ENCODE results near the gene ITPKA. TPM values are rescaled to one million over a fixed set of nuclear protein-coding genes. Genes with fewer than 3 reads are reported as not detected.

ITPKA gene
- total RNA-seq, 1 experiment from 2014 or later, result 16.2 TPM

- Histone ChIP-seq H3K4me1 (no peaks in the 10 kb centered on the region), H3K27me3 (replicated peaks; ENCODE audit: control insufficient read depth, insufficient read depth, low read length) (no peaks in the 10 kb centered on the region), H3K9me3 (no peaks in the 10 kb centered on the region), H3K36me3 (ENCODE audit: control insufficient read depth, insufficient read depth, low read length) (peaks cover 2% of the 10 kb centered on the region; the same call in 1 of the 2 replicates), H3K4me3 (ENCODE audit: low read depth, low read length) (no peak overlapping the region)
- no peak for TF ChIP-seq CTCF (IDR thresholded peaks at IDR 0.05; ENCODE audit: insufficient read depth in 1 of 2, low read depth in 1 of 2, low read length in 1 of 2, severe bottlenecking in 1 of 2, unreplicated experiment in 1 of 2)
- DNase-seq, result no peak
- Mint-ChIP-seq H3K4me3 (ENCODE audit: unreplicated experiment) (no peak overlapping the region), H3K36me3 (ENCODE audit: insufficient read depth, unreplicated experiment) (peaks cover 22% of the 10 kb centered on the region), H3K27me3 (ENCODE audit: insufficient read depth, unreplicated experiment) (no peaks in the 10 kb centered on the region), H3K27ac (ENCODE audit: unreplicated experiment) (no peak overlapping the region), H3K4me1 (ENCODE audit: low read depth, unreplicated experiment) (no peaks in the 10 kb centered on the region), H3K9me3 (ENCODE audit: unreplicated experiment) (no peaks in the 10 kb centered on the region)
- no TSS peak for BruUV-seq (replicated peaks)
- intact Hi-C loops (cut with micrococcal nuclease; ENCODE audit: unreplicated experiment), result no loop called here
- ChIA-PET POLR2A (interaction anchor here (0.6 kb wide), 1 partner anchor 28 kb away, joined by 3 read pairs; no protein-coding TSS in a partner anchor), CTCF (no interaction called here)
Measured at GRCh38 chr15:41523097-41523496, 29.4 kb downstream of the ITPKA start.

DNA sequence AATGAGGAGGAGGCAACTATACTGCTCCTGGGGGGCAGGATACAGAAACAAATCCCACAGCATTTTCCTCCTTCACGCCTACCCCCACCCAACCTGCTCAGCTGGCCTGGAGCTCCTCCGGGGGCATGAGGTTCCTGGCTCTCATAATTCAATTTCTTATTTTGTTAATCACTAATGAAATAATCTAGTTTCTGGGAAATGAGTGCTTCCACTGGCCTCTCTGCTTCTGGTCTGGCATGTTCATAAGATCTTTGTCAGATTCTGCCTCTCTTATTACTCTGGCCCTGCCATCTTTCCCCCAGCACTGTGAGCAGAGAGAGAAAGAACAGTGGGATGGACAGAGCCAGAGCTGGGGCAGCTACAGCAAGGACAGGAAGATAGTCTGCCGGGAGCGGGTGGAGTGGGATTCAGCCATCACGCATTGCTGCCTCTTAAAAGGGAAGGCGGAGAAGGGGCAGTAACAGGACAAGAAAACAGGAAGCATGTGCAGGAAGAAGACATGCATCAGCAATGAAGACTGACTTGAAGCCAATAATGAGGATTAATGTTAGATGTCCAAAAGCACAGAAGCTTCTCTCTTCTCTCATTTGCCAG lies 36.8 kb downstream of the ITPKA start:
- ChIA-PET POLR2A (no interaction called here), CTCF (no interaction called here)
- no peaks in the 10 kb centered on the region for H3K9me3 Mint-ChIP-seq (ENCODE audit: unreplicated experiment)
- no peak overlapping the region for H3K4me3 Mint-ChIP-seq (ENCODE audit: unreplicated experiment)
- intact Hi-C loops (cut with micrococcal nuclease; ENCODE audit: unreplicated experiment), result no loop called here
- peaks cover 54% of the 10 kb centered on the region for H3K36me3 Mint-ChIP-seq (ENCODE audit: insufficient read depth, unreplicated experiment)
- no TSS peak for BruUV-seq (replicated peaks)
- H3K27me3 ChIP-seq (replicated peaks; ENCODE audit: control insufficient read depth, insufficient read depth, low read length), result no peaks in the 10 kb centered on the region
- H3K27me3 Mint-ChIP-seq (ENCODE audit: insufficient read depth, unreplicated experiment), result no peaks in the 10 kb centered on the region
- no peaks in the 10 kb centered on the region for H3K4me1 Mint-ChIP-seq (ENCODE audit: low read depth, unreplicated experiment)
- peaks cover 2% of the 10 kb centered on the region for H3K36me3 ChIP-seq (ENCODE audit: control insufficient read depth, insufficient read depth, low read length)
- H3K9me3 ChIP-seq, result no peaks in the 10 kb centered on the region
- no peak overlapping the region for H3K27ac Mint-ChIP-seq (ENCODE audit: unreplicated experiment)
- no peak overlapping the region for H3K4me3 ChIP-seq (ENCODE audit: low read depth, low read length)
- TF ChIP-seq CTCF (IDR thresholded peaks at IDR 0.05; ENCODE audit: insufficient read depth in 1 of 2, low read depth in 1 of 2, low read length in 1 of 2, severe bottlenecking in 1 of 2, unreplicated experiment in 1 of 2), result no peak
- no peaks in the 10 kb centered on the region for H3K4me1 ChIP-seq
- DNase-seq, result no peak

GRCh38 chr15:41535544-41535943 lies 41.9 kb downstream of the ITPKA start:
- Histone ChIP-seq H3K9me3 (no peaks in the 10 kb centered on the region), H3K4me1 (no peaks in the 10 kb centered on the region), H3K36me3 (ENCODE audit: control insufficient read depth, insufficient read depth, low read length) (no peaks in the 10 kb centered on the region; the same call in 1 of the 2 replicates), H3K27me3 (replicated peaks; ENCODE audit: control insufficient read depth, insufficient read depth, low read length) (no peaks in the 10 kb centered on the region), H3K4me3 (ENCODE audit: low read depth, low read length) (no peak overlapping the region)
- no peak for DNase-seq
- H3K9me3 Mint-ChIP-seq (ENCODE audit: unreplicated experiment), result no peaks in the 10 kb centered on the region
- CTCF ChIA-PET, result no interaction called here
- BruUV-seq (replicated peaks), result no TSS peak
- no peak for TF ChIP-seq CTCF (IDR thresholded peaks at IDR 0.05; ENCODE audit: insufficient read depth in 1 of 2, low read depth in 1 of 2, low read length in 1 of 2, severe bottlenecking in 1 of 2, unreplicated experiment in 1 of 2)
- no peak overlapping the region for H3K4me3 Mint-ChIP-seq (ENCODE audit: unreplicated experiment)
- no peak overlapping the region for H3K27ac Mint-ChIP-seq (ENCODE audit: unreplicated experiment)
- intact Hi-C loops (cut with micrococcal nuclease; ENCODE audit: unreplicated experiment), result no loop called here
- H3K4me1 Mint-ChIP-seq (ENCODE audit: low read depth, unreplicated experiment), result no peaks in the 10 kb centered on the region
- peaks cover 50% of the 10 kb centered on the region for H3K36me3 Mint-ChIP-seq (ENCODE audit: insufficient read depth, unreplicated experiment)
- POLR2A ChIA-PET, result no interaction called here
- H3K27me3 Mint-ChIP-seq (ENCODE audit: insufficient read depth, unreplicated experiment), result no peaks in the 10 kb centered on the region
